Activated CD8-positive, alpha-beta memory T cell treated with anti-CD3 and anti-CD28 coated beads, Interleukin-2, amount 50 U/mL, for 48 hours (primary cell): ENCODE data around the gene XRRA1.
"Not testable (repeated sequence)": the region's sequence is repeated elsewhere in the genome, so short reads cannot be mapped to it uniquely, and the experiment has no call there.

Experiments
- DNase-seq: peaks from one replicate; pipeline ENCODE4 v3.0.0-alpha.2; 2020

Gene XRRA1

GRCh38 chr11:74895340-74896116 is 53.4 kb downstream of the XRRA1 start:
- no peak for DNase-seq

DNA sequence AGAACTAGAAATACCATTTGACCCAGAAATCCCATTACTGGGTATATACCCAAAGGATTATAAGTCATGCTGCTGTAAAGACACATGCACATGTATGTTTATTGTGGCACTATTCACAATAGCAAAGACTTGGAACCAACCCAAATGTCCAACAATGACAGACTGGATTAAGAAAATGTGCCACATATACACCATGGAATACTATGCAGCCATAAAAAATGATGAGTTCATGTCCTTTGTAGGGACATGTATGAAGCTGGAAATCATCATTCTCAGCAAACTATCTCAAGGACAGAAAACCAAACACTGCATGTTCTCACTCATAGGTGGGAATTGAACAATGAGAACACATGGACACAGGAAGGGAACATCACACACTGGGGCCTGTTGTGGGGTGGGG is 55.9 kb downstream of the XRRA1 start:
- DNase-seq, result not testable (repeated sequence)

DNA sequence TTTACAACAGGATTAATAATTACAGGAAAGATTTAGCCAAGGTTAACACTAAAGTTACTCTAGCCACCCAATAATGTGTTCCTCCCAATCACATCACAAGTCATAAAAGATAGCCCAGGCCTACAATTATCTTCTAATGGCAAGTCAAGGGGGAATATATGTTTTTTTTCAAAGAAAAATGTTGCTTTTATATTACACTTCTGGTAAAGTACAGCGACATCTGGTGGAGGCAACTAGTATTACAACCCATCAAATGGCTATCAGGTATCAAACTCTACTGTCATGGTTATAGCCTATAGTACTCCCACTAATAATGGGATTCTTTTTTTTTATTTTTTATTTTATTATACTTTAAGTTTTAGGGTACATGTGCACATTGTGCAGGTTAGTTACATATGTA is 71.8 kb downstream of the XRRA1 start:
- no peak for DNase-seq

GRCh38 chr11:74871037-74871436 is 77.9 kb downstream of the XRRA1 start:
- no peak for DNase-seq

DNA sequence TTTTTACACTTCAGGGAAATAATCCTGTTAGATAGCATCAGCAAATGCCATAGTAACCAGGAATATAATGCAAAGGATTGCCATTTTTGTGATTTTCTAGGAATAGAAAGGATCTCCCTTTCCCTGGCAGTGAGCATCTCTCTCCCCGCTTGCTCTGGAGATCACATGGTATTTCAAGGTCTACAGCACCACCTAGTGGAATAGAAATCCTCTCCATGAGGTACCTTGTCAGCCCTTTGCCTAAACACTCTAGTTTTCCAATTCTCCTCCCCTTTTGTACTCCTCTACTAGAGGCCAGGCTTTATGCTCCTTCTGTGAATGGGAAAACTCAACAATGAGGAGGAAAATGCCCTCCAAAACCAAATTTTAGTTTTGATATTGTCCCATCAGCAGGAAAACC is 78.4 kb downstream of the XRRA1 start:
- DNase-seq, result no peak

DNA sequence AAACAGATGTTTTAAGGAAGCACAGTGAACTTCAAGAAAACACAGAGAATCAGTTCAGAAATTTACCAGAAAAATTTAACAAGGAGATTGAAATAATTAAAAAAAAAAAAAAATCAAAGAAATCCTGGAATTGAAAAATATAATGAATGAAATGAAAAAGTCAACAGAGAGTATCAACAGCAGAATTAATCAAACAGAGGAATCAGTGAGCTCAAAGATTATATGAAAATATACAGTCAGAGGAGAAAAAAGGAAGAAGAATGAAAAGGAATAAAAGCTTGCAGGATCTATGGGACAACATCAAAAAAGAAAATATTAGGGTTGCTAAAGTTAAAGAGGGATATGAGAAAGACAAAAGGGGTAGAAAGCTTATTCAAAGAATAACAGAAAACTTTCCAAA is 82.3 kb downstream of the XRRA1 start:
- no peak for DNase-seq

GRCh38 chr11:74863410-74863809 is 85.5 kb downstream of the XRRA1 start:
- DNase-seq, result no peak

DNA sequence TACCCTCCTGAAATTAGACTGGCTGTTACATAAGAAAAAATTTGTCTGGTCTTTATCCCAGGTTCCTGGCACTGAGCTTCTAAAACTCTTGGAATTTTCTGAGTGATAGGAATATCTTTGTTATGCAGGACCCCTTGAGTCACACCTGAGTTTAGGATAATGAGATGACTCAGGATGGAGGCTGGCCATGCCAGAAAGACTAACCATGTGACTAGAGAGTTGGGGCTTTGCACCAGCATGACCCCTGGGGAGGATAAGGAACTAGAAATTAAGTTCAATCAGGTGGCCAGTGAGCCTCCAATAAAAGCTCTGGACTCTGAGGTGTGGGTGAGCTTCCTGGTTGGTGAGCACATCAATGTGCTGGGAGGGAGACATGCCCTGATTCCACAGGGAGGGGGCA is 88.1 kb downstream of the XRRA1 start:
- DNase-seq, result no peak

DNA sequence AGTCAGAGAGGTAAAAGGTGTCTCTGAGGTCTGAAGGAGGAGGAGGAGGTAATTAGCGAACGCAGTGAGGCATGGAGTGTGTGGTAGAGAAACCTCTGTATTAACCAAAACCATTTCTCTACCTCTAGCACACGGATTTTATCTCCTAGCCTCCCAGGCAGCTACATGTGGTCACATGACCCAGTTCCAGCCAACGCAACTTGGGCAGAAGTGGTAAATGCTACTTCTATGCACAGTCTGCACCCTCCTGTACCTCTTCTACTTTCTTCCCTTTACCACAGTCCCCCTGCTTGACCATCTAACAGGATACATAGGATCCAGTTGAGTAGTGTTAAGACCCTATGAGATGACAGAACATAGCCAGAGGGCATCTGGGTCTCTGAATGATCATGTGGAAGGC is 95.7 kb downstream of the XRRA1 start:
- no peak for DNase-seq

DNA sequence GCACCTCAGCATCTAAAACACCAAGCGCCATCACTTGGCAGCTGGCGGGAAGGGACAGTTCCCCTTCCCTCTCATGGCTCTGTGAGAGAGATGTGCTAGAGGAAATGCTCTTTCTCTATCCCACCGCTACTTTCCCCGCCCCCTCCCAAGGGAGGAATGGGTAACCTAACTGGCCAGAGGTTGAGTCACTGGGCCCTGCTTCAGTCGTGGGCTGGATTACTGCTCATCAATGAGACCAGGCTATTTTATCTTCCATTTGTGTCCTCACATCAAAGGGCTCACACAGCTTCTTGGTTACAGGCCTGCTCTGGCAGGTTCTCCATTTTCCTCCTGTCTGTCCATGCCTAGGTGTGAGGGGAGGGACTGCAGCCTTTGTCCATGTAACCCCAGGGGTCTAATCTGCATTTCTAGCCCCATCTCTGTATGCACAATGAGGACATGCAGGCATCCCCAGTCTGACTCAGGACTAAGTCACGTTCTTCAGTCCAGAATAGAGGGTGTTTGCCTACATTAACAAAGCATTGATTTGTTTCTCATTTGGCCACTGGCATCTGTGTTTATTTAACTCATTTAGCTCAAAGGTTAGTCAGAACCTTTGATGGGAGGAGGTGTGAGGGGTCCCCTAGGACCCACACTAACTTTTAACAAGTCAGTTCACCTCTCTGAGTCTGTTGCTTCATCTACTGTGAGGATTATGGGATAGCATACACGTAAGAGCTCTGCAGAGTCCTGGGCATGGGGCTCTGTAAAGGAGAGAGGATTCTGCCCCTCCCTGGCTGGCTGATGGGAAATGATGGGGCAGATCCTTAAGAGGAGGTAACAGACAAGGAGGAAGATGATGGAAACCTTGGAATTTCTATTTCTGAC is 99.1 kb downstream of the XRRA1 start:
- DNase-seq, result no peak

DNA sequence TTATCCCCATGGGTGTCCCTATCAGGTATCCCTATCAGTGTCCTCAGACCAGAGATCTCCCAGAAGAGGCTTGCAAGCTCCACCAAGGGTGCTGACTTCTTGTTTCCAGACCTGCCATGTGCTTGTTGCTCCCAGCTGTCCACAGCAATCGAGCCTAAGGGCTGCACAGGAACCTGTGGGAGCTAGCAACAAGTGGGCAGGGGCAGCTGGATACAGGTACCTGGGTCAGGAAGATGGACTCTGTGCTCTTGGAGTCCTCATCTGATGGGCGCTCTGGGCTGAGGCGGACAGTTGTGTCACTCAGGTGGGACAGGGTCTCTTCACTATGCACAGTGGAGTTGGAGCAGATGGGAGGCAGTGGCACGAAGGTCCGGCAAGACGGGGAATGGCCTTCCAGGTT is 101.0 kb downstream of the XRRA1 start:
- no peak for DNase-seq

DNA sequence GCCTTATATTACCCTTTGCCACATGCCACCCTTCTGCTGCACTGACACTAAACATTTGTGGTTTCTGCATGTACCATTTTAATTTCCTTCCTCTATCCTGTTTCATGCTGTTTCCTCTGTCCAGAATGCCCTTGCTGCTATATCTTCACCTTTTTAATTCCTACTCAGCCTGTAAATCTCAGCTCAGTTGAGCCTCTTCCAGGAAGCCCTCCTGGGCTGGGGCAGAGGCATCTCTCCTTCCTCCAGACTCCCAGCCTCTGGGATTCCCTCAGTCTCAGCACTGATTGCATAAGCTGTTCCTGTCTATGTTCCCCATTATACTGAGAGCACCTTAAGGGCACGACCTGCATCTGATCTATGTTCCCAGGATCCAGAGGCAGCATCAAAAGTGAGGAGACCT is 101.5 kb downstream of the XRRA1 start:
- no peak for DNase-seq

DNA sequence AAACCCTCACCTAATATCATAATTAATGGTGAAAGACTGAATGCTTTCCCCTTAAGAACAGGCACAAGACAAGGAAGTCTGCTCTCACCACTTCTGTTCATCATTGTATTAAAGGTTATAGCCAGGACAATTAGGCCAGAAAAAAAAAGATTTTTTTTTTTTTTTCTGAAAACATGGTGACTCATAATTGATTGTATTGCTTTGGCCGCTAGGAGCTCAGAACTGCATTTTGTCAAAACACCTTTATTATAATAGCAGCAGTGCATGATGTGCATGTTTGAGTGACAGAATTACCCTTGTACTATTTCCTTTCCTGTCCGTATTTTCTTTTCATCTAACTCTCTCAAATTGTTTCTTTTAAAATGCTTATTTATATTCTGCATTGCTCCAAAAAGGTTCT is 102.1 kb downstream of the XRRA1 start:
- no peak for DNase-seq

- no peak for DNase-seq
Measured at GRCh38 chr11:74845978-74846517, 102.8 kb downstream of the XRRA1 start.

GRCh38 chr11:74844865-74845264 is 104.0 kb downstream of the XRRA1 start:
- DNase-seq, result no peak

DNA sequence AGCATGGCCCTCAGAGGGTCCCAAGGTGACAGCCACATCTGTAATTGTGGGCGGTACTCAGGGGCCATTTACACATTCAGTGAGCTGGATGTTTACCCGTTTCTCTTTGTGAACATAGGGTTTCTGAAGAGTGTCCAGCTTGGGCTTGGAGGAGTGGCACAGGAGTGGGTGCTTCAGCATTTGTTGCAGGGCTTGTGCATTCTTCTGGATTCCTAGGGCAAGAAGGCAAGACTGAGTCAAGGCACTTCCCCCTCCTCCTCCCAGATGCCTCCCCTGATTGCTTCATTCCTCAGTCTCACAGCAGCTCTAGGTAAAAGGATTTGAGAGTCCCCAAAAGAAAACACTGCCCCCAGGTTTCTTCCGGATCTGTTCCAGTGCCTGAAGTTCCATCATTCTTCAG is 104.8 kb downstream of the XRRA1 start:
- DNase-seq, result no peak

DNA sequence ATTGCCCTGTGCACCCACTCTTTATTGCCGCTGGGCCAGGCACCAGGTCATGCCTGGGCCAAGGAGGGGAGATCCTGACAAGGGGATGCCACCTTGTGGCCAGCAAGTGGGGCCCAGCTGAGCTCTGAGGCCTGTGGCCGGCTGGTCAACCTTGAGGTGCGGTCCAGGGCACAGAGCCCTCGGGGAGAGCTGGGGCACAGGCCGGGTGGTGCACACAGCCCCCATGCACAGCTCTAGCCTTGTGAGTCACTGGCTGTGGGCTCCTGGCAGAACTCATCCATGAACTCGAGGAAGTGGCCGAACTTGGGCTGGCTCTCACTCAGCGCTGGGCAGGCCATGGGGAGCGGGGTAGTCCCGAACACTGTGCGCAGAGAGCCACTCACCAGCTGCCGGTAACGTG is 105.9 kb downstream of the XRRA1 start:
- no peak for DNase-seq

DNA sequence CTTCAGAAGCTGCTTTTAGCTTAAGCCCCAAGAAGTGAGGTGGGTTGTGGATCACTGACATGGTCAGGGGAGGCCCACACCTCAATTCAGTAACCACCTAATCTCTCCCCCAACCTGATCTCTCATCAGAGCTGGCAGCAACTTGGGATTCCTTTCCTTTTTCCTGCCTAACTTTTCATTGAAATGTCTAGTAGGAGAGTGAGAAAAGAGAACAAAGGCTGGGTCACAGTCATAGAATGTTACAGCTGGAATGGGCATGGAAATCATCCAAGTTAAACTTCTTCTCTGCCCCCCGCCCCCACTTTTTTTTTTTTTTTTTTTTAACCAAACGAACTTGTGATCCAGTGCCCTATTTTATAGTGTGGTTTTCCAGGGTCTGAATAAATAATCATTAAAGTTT is 108.4 kb downstream of the XRRA1 start:
- DNase-seq, result no peak

DNA sequence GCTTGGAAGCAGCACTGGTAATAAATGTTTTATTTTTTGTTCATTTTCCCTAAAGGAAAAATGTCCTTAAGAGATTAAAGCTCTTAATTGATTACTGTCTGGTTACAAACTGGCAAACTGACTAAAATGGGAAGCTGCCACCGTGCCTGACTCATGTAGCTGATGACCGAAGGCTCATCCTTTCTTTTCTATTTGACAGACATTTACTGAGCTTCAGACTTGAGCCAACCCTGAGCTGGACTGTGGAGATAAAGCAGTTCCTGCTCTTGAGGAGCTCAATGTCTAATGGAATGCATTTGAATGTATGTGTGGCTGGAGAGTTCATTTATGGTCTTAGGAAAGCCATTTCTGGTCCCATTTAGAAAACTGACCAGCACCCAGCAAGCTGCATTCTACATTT is 108.9 kb downstream of the XRRA1 start:
- DNase-seq, result no peak

GRCh38 chr11:74839446-74839845 is 109.4 kb downstream of the XRRA1 start:
- DNase-seq, result no peak

DNA sequence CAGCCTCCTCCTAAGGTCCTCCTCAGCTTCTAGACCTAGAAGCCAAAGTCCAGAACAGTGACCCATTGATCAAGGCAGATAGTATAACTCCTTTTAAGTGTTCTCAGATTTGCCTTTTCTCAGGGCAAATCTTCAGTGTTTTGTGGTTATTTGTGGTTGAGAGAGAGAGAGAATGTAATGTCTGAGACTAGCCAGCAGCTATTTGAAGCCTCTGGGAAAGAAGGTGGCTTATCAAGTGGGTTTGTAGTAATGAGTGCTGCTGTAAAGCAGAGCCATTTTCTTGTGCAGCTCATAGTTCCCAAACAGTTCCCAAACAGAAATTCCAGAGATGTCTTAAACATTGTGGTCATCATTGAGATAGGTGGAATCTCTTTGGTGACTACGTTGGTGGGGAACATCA is 110.7 kb downstream of the XRRA1 start:
- DNase-seq, result no peak

DNA sequence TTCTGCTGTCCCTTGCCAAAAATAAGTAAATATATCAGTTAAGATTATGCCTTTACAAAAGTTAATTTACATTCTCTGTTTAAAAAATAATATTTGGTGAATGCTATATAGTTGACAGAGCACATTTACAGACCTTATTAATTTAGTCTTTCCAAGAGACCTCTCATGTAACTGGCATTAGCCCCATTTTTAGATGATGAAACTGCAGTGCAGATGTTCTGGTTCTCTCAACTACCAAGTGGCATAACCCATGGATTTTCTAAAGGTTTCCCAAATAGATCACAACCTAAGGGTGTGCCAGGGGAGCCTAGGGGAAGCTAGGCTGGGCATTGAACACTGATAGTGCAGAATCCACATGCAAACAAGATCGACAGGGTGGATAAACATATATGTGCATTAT is 111.7 kb downstream of the XRRA1 start:
- no peak for DNase-seq

DNA sequence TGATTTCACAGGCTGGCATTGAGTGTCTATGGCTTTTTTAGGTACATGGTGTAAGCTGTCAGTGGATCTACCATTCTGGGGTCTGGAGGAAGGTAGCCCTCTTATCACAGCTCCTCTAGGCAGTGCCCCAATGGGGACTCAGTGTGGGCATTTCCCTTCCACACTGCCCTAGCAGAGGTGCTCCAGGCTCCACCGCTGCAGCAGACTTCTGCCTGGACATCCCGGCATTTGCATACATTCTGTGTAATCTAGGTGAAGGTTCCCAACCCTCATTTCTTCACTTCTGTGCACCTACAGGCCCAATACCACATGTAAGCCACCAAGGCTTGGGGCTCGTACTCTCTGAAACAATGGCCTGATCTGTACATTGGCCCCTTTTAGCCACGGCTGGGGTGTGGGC is 122.0 kb downstream of the XRRA1 start:
- DNase-seq, result no peak

DNA sequence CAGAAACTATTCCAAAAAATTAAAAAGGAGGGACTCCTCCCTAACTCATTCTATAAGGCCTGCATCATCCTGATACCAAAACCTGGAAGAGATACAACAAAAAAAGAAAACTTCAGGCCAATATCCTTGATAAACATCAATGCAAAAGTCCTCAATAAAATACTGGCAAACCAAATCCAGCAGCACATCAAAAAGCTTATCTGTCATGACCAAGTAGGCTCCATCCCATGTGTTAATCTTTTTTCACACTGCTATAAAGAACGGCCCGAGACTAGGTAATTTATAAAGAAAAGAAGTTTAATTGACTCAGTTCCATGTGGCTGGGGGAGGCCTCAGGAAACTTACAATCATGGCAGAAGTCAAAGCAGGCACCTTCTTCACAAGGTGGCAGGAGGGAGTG is 123.3 kb downstream of the XRRA1 start:
- DNase-seq, result not testable (repeated sequence)
